AG20443 (cell line): ENCODE data around the gene MAS1L.

Experiments
- DNase-seq: peaks from one replicate; pipeline ENCODE4 v3.0.0; 2012; ENCODE audit warnings: low spot score, mixed read lengths

The MAS1L gene, protein sequence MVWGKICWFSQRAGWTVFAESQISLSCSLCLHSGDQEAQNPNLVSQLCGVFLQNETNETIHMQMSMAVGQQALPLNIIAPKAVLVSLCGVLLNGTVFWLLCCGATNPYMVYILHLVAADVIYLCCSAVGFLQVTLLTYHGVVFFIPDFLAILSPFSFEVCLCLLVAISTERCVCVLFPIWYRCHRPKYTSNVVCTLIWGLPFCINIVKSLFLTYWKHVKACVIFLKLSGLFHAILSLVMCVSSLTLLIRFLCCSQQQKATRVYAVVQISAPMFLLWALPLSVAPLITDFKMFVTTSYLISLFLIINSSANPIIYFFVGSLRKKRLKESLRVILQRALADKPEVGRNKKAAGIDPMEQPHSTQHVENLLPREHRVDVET

DNA sequence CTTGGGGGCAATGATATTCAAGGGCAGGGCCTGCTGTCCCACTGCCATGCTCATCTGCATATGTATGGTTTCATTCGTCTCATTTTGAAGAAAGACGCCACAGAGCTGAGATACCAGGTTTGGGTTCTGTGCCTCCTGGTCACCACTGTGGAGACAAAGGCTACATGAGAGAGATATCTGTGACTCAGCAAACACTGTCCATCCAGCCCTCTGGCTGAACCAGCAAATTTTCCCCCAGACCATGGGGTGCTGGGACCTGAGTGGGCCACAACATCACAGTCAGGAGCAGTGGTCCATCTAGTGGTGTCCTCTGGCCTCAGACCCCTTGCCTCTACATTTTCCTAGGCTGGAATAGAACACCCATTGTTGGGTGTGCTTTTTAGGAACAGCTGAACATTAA, at the start of gene MAS1L:
Gene MAS1L (minus strand): TSS at position 297 of the 400 bp plus-strand sequence. CDS start 54 bp downstream, at position 243.
- DNase-seq, result no peak

DNA sequence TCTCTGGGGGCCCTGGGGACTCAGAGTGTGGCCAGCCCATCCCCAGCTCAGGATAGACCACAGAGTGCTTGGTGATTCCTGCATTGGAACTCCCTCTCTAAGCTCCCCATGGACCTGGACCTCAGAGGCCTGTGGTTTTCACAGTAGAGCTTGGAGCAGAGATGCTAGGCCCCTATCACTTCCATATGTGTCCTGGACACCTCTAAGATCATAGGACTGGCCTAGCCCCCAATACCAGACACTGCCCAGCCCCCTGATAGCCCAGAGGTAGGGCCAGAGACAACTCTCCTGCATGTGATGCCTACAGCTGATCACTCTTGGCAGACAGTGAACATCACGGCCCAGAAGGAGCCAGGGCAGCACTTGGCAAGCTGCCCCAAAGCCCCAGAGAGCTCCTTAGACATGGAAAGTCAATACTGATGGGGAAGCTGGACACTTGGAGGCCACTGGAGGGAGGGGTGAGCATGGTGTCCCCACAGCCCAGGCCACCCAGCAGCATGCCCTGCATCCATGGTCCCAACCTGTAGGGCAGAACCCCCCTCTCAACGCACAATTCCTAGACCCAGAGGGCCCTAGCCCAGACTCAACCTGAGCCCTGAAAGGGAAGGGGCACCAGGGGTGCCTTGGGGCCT, 44.7 kb upstream of the MAS1L start:
- no peak for DNase-seq

DNA sequence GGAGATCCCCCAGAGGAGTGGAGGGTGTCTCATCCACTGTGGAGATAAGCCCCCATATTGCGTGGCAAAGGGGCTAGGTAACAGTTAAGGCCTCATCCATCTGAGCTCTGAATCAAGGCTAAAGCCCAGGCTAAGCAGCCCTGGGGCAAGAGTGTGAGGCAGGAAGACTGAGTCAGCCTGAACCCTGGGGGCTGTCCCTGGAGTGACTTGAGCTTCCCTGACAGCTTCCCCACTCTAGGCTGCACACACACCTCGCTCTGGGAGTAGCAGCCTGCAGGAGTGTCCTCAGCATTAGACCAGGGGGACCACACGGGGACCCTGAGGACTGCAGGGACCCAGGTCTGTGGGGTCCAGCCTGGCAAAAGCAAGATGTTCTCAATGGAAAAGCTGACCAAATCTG, 43.9 kb upstream of the MAS1L start:
- DNase-seq, result no peak

DNA sequence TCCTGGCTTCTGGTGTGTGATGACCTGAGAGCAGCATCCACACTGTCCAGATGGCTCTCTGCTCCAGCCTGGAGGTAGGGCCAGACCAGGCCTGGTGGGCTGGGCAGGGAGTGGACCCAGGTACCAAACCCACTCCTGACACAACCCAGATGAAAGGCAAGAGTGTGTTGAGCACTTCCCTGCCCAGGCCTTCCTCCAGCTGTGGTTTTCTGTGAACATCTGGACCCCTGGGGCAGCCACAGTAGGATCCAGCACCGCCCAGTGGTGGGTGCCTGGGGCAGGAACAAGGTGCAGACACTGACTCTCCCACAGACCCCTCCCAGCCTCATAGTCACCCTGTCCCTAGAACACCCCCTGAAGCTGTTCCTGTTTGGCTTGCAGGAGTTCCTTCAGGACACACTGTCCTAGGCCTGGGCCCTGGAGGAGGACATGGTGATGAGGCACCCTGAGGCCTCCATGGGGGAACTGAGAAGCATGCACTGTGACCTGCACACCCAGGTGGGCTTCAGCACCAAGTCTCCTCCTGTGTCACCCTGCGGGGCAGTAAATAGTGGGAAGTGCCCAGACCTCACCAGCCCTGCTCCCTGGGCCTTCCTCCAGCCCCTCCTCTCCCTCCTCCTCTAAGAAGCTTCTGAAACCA, 43.0 kb upstream of the MAS1L start:
- no peak for DNase-seq

DNA sequence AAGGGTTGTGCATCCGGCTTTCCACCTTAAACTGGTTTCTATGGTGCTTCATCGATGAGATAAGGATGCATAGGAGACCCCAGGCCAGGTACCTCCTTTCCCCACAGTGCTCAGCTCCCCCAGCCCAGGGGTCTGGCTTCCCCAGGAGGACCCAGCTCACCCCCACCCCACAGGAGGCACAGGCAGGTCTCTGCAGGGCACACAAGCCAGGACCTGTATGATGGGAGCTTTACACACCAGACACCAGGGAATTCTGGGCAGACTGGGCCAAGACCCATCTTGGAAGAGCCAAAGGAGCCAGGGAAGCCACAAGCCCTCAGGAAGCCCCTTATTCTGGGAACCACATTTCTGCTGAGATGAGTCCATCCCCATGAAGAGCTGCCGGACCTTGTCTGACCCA, 42.2 kb upstream of the MAS1L start:
- no peak for DNase-seq

DNA sequence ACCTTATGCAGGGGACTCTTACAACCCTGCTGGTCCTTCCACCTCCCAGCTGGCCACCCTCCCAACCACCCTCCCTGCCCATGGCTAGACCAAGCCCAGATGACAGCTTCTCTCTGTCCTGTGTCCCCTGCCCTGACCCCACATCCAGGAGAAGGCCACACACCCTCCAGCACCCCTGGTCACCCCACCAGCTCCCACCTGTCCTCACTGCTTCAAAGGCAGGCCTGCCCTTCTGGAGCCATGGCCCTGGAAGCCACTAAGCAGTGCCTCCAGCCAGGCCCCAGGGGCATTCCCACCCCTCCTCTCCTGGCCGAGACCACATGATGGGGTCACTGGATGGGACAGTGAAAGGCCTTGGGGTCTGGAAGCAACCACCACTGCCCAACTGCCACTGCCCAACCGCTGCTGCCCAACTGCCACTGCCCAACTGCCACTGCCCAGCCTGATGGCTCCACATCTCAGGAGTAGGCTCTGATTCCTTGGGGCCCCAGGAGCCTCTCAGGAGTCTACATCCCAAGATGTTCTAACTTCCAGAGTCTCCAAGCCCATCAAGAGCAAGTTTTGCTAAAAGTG, 41.3 kb upstream of the MAS1L start:
- no peak for DNase-seq

DNA sequence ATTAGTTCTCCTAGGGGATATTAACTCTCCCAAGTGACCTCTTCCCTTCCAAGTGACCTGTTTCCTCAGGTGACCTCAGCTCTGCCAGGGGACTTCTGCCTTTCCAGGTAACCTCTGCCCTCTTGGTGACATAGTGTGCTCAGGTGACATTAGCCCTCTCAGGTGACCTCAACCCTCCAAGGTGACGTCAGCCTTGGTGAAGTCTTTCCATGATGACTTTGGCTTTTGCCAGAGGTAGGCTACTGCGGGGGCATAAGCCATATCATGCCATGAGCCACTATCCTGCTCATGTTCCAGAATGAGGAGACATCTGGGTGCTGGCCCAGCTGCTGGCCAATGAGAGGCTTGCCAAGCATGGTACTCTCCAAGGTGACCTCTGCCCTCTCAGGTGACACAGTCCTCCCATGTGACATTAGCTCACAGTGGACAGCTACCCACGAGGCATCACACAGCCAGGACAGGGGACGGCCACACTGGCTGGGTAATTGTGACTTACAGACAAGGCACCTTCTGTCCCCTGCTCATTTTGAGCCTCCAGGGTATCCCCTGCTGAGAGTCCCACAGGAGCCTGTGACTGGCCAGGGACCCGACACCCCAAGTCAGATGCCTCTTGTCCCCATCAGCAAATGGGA, 40.7 kb upstream of the MAS1L start:
- no peak for DNase-seq

DNA sequence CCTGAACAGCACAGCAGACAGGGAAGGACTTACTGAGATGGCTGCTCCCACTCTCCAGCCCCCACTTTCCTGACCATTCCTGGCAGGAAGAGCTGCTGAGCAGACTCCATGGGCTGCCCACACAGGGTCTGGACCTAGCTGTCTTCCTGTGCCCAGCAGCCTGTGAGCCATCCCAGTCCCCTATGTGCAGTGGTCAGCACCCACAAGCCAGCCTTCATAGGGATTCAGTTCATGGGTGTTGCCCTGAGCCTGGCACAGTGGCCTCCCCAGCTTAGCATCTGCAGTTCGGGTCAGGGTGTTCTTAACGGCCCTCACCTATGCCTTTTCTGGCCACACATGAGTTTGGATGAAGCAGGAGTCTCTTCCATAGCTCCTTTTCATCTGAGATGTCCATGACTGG, 39.8 kb upstream of the MAS1L start:
- DNase-seq, result no peak

DNA sequence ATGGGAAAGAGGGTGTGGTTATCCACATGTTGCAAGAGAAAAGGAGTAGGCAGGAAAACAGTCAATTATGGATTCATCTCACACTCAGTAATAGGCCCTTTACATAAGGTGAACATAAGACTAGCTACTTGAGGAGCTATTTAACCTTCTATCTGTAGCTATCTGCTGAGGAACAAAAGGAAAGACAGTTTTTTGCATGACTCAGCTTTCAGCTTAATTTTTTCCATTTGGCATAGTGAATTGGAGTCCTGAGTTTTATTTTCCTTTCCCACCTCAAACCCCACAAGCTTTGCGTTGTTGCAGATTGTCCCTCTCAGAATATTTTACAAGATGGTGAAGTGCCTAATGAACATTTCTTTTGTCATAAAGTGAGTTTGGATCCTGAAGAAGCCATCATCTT, 39.4 kb upstream of the MAS1L start:
- no peak for DNase-seq

DNA sequence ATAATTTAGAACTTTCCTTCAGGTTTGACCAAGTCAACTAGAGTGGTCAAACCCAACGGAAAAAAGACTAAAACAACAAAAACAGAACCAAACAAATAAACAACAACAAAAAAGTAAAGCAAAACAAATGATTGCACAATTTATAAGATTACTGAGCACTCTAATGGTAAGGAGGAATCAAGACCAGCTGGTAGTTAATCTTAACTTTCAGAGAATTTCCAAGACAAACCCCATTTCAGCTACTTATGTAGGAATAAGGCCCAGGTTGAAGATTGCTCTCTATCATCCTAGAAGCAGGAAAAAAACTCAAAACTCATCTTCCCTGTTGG, 37.5 kb upstream of the MAS1L start:
- DNase-seq, result no peak

DNA sequence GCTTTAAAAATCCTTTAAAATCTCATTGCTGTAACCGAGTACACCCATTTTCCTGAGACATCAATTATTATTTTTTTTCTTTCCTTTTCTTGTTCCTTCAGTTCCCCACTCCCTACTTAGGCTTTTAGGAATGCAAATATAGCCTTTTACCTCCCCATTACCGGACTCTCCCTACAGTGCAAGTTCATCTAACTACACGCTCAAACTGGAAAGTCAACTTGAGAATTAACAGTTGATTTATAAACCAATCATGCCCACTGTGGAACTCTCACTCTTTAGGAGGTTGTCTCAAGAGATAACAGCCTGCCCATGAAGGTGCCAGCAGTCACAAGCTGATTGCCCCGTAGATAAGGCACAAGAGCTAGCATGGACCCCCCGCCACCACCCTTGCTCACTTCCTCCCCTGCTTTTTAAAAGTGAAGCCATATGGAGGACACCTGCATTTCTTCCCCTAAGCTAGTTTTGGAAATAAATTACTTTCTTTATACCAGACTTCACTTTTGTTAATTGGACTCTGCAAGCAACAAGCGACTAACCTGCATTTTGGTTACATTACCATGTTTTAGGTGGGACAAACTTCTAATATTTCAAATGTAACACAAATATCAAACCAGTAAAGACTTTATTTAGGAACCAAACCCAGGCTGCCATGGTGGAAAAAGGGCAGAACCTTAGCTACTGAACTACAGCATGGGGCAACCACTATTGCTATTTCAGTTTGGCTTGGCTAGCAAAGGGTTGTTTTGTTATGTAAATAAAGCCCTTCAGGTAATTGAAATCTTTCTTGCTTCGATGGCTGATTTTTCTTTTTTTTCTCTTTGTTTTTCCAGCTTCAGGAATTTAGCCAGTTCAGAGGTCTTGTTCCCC, 36.9 kb upstream of the MAS1L start:
- no peak for DNase-seq

DNA sequence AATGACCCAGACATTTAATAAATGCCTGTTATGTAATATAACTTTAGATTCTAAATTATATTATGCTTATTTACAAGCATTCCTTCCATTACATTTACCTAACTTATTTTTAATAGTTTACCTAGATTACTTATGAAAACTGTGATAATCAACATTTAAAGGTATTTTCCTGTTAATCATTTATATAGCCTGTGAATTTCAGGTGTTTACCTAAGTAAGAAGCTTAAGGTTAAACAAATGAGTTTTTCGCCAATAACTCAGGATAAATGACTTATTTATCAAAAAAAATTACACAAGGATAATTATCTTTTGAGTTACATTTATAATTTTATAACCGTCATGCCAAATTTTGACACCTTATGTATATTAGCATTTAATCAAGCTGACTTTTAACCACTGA, 36.3 kb upstream of the MAS1L start:
- DNase-seq, result no peak

DNA sequence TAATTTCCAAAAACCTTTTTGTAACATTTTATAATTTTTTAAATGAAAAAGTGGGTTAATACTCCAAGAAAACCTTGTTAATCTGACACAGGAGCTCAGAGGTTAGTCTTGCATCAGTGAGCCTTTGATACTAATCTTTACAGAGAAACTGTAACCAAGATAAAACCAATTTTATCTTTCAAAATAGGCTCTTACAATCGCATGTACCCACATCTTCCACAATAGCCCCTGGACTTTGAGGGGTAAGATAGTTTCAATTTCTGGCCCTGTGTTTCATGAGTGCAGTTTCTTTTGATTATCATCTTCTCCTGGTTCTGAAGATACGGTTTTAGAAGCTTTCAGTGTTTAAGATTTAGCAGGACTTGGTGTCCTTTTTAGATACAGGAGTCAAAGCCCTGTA, 34.5 kb upstream of the MAS1L start:
- DNase-seq, result no peak

DNA sequence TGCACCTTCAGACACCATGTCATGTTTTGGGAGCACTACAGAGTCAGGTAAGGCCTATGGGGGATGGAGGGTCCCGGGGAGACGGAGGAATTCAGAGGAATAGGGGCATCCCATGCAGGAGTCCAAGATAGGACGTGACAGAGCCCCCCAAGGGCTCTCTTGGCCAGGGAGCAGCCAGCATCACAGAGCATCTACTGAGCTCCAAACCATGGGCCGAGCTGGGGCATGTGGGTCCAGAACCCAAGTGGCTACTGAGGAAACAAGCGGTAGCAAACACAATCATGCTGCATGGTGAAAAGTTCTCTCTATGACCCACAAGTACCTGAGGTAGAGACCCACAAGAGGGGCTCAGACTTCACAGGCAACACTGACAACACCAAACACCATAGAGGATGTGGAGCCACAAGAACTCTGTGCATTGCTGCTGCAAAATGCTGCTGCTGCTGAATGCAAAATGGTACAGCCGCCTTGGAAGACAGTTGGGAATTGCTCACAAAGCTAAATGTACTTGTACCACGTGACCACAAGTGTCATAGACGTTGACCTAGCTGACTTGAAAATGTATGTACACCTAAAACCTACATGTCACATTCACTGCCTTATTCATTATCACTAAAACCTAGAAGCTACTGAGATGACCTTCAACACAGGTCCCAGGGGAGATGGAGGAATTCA, 33.4 kb upstream of the MAS1L start:
- no peak for DNase-seq

DNA sequence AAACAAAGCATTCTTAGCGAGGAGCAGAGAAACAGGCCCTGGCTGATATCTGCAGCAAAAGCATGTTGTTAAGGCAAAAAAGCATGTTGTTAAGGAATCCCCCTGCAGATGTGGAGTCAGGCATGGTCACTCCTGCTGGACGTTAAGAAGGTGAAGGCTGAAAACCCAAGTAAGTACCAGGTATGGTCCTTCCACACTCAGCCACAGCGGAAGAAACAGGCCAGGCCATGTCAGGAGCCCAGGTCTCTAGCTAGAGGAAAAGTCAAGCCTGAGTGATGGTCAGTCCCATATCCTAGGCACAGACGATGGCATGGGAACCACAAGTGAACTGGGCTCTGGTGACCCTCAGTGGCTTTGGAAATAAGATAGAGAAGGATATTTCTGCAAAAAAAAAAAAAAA, 32.5 kb upstream of the MAS1L start:
- DNase-seq, result no peak

DNA sequence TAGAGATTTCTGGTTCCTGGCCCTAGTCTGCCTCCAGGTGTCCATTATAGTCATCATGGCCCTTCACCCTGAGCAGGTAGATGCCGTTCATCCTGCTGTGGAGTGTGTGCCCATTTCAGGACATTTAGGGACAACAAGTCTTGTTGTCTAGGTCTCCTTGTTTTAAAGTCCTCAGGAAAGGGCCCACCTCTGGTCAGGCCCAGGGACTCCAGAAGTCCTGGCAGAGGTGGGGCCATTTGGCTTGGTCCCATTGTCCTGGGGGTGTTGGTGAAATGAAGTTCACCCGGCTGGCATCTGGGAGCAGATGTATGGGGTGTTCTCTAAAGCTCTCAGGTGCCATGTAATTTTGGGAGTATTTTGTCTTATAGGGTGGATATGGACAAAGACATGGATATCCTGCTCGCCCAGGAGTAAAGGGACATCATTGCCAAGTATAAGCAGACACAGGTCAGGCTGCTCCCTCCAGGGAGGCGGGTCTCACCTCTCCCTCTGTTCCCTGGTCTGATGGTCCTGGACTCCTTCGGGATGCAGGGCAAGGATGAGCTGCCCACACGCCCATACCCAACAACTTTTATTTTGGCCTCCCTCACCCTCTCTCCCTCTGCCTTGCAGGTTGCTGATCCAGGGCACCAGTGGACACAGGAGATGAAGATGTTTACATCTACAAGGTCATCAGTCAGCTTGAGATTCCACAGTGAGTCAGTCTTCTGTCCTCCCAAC, 31.7 kb upstream of the MAS1L start:
- no peak for DNase-seq

DNA sequence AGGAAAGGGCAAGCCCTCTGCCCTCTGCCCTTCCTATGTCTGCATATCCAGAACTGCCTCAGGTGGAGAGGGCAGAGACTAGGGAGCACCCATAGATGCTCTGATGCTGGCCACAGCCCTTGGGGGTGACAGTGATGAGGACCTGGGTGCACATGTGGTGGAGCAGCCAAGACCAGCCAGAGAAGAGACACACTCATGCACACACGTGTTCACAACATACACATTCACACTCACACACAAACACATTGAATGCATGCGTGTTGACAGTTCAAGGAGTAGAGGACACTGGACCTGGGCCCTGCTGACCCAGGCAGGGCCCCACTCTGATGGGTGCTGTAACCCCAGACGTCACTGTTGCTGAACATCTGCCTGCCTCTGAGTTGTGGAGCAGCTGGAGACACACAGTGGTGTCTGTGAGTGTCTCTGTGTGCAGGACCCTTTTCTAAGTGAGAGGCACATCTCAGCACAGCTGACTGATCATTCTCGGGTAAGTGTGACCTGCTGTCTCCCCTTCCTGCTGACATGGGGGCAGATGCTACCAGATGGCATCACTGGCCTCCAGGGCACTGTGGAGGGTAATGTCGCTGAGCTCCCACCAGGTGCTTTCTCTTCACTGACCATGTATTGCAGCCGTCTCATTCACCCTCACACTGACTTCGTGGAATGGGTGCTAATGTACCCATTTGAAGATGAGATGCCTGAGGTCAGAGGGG, 30.1 kb upstream of the MAS1L start:
- DNase-seq, result no peak

DNA sequence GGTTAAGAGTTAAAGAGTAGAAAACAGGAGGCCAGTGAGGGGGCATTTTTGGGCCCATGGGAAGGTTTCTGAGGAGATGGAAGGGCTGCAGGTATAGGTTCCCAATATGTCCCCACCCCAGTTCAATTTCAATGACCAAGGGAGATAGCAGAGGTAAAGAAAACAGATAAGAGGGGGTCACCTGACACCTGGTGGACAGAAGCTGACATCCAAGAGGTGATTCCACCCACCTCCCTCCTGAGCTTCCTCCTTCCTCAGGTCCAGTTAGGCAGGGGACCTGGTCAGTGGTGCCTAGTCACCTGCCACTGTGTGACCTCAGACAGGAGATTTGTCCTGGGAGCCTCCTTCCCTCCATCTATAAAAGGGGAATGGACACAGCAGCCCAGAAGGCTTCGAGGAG, 29.5 kb upstream of the MAS1L start:
- no peak for DNase-seq

DNA sequence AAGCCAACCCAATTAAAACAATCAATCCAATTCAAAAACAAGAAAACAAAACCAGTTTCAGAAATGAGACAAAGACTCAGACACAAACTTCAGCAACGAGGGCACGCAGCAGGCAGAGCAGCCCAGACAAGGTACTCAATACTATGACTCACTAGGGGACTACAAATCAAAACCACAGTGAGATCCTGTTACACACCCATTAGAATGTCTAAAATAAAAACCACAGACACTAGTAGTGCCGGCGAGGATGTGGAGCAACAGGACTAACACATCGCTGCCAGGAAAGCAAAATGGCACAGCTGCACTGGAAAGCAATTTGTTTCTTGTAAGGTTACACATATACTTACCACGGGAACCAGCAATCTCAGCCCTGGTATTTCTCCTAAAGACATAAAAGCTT, 28.4 kb upstream of the MAS1L start:
- DNase-seq, result no peak

DNA sequence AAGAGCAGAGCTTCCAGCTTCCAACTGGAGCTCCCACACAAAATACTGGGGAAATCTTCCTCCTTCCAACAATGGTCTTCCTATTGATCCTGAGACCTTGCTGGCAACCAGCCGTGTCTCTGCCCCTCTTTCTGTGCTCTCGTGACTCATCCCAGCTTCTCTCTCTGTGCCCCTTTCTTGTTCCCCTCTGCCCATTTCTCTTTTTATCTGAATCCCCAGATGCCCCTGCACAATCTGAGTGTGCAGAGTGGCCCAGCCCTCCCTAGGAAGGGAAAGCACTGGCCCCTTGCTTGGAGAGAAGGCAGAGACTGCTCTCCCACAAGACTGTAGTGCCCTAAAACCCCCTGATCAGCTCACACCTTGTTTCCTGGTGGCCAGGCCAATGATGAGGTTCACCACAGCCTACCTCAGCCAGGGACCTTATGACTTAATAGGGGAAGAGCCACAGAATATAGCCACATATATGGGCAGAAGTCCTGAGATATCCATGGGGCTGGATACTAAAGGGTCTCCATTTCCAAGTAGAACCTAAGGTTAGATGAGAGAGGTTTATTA, 23.1 kb upstream of the MAS1L start:
- DNase-seq, result no peak
